Activated T-helper 2 cell treated with anti-CD3 and anti-CD28 coated beads, Interferon-gamma antibody, Interleukin-2, Interleukin-4, amounts not matched to agents 10 μg/mL and 5 μg/mL and 100 μg/mL, durations not matched to agents 14 hours and 24 hours and 36 hours (primary cell): ENCODE data around the gene GFAP. TPM values are rescaled to one million over a fixed set of nuclear protein-coding genes. Genes with fewer than 3 reads are reported as not detected.

Experiments
- DNase-seq: peaks from one replicate; pipeline ENCODE4 v3.0.0; 2021; ENCODE audit warnings: low spot score
- H3K27ac Mint-ChIP-seq: one replicate; pipeline ENCODE4 v1.8.0; 2021; ENCODE audit warnings: mixed read lengths
- H3K27me3 Mint-ChIP-seq: one replicate; pipeline ENCODE4 v1.8.0; 2021; ENCODE audit warnings: low read depth, mixed read lengths
- H3K36me3 Mint-ChIP-seq: one replicate; pipeline ENCODE4 v1.8.0; 2021; ENCODE audit warnings: low read depth, mixed read lengths
- H3K4me1 Mint-ChIP-seq: one replicate; pipeline ENCODE4 v1.8.0; 2021; ENCODE audit warnings: low read depth, mixed read lengths
- H3K4me3 Mint-ChIP-seq: one replicate; pipeline ENCODE4 v1.8.0; 2021; ENCODE audit warnings: low read depth, mild to moderate bottlenecking, moderate library complexity, mixed read lengths
- H3K9me3 Mint-ChIP-seq: one replicate; pipeline ENCODE4 v1.8.0; 2021; ENCODE audit warnings: mixed read lengths
- intact Hi-C: fragments of 100-400 bp; cut with micrococcal nuclease; formaldehyde crosslinking; loops from one replicate; pipeline ENCODE4 v1.15.1; 2023
- total RNA-seq: library from RNA; stranded (reverse); gene quantifications from 2 replicates; pipeline ENCODE4 v1.2.3, GENCODE V29; 2022

Gene GFAP
- total RNA-seq, 1 donor from 2014 or later = 0.34 TPM

DNA sequence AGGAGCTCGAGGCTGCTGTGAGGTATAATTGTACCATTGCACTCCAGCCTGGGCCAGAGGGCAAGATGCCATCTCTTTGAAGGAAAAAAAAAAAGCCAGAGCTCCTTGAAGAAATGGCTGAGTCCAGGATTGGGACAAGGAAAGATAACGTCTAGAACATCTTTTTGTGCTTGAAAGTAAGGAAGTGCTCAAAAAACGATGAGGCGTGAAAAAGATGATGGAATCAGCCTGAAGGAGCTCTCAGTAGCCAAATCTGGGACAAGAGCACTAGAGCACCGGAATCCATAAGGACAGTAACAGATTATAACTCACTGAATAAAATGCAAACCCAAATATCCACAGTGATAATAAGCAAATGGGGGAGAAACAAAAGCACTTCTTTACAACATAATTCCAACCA, 38.2 kb downstream of the GFAP start:
- H3K36me3 Mint-ChIP-seq = peaks cover 69% of the 10 kb centered on the region
- no peak overlapping the region for H3K4me3 Mint-ChIP-seq
- H3K27me3 Mint-ChIP-seq = no peaks in the 10 kb centered on the region
- intact Hi-C loops = no loop called here
- H3K27ac Mint-ChIP-seq = no peak overlapping the region
- no peaks in the 10 kb centered on the region for H3K4me1 Mint-ChIP-seq
- no peaks in the 10 kb centered on the region for H3K9me3 Mint-ChIP-seq
- no peak for DNase-seq

DNA sequence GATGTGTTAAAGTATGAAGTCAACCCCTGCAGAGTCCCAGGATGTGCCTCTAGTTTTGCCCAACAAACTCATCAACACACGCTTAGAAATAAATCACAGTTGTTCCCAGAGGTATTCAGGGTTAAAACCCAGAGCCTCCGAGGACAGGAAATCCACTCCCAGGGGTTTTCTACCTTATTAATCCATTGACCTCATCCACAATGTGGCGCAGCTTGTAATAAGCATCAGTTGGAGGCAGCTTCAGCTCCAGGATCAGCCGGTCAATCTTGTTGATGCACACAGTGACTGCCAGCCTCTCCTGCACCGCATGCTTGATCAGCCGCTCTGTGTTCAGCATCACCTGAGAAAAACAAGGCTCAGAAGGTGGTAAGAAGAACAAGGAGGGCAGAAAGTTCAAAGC, 39.5 kb downstream of the GFAP start:
- Mint-ChIP-seq H3K4me3 (no peak overlapping the region), H3K36me3 (peaks cover 66% of the 10 kb centered on the region), H3K9me3 (no peaks in the 10 kb centered on the region), H3K4me1 (no peaks in the 10 kb centered on the region), H3K27ac (no peak overlapping the region), H3K27me3 (no peaks in the 10 kb centered on the region)
- DNase-seq = no peak
- intact Hi-C loops = no loop called here

DNA sequence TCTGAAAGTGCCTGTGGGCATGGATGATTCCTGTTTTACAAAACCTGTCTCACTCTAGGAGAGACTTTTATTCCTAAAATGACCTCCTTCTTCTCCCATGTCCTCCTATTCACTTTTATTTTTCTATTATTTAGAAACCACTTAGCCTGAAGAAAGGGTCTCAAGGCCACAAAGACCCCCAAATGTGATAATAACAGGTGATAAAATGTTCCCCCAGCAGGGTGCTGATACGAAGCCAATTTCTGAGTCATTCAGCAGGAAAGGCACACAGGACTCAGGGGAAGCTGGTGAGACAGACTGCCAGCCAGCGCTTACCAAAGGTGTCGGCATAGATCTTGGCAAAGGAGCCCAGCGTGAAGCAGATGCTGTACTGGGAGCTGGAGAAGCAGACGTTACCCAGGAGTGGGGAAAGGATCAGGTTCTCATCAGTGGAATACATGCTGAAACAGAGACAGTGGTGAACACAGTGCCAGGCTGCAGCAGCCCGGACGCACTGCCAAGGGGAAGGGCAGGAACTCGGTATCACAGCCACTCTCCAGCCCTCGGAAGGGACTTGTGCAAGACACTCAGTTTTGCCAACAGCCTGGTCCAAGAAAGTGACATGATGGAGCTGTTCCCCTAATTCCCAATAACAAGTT, 43.0 kb downstream of the GFAP start:
- Mint-ChIP-seq H3K4me3 (no peak overlapping the region), H3K27me3 (no peaks in the 10 kb centered on the region), H3K36me3 (peaks cover 65% of the 10 kb centered on the region), H3K27ac (no peak overlapping the region), H3K9me3 (no peaks in the 10 kb centered on the region), H3K4me1 (no peaks in the 10 kb centered on the region)
- no peak for DNase-seq
- intact Hi-C loops = no loop called here

DNA sequence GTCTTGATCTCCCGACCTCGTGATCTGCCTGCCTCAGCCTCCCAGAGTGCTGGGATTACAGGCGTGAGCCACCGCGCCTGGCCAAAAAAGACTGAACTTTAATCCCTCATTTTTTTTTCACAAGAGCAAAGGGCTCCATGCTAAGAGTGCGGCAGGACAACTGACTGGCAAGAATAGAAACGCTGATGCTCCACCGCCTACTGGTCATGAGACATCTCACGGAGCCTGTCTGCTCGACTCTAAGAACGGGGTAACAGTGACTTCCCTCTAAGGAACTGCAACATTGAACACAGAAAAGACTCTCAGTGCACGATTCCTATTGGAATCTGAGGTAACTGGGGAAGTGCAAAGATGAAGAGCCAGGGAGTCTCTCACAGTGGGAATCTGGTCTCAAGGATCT, 43.7 kb downstream of the GFAP start:
- H3K4me1 Mint-ChIP-seq = no peaks in the 10 kb centered on the region
- peaks cover 64% of the 10 kb centered on the region for H3K36me3 Mint-ChIP-seq
- DNase-seq = no peak
- intact Hi-C loops = no loop called here
- no peaks in the 10 kb centered on the region for H3K27me3 Mint-ChIP-seq
- H3K27ac Mint-ChIP-seq = no peak overlapping the region
- no peaks in the 10 kb centered on the region for H3K9me3 Mint-ChIP-seq
- H3K4me3 Mint-ChIP-seq = no peak overlapping the region

DNA sequence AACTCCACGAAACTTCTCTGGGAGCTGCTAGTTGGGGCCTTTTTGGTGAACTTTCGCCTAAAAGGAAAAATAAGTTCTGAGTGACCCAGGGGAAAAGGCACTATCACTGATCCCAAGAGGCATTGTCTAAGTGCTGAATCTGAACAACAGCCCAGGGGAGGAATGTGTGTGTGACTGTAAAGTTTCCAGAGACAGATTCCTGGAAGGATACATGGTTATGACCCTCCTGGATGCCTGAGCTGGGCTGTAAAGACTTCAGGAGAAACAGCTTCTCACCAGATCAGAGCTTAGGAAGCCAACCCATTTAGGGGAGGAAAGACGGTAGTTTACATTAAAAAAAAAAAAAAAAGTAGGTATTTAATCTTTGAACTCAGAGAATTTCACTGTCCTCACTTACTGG, 47.5 kb downstream of the GFAP start:
- no peaks in the 10 kb centered on the region for H3K27me3 Mint-ChIP-seq
- H3K36me3 Mint-ChIP-seq = peaks cover 77% of the 10 kb centered on the region
- H3K4me3 Mint-ChIP-seq = no peak overlapping the region
- H3K4me1 Mint-ChIP-seq = no peaks in the 10 kb centered on the region
- intact Hi-C loops = no loop called here
- no peaks in the 10 kb centered on the region for H3K9me3 Mint-ChIP-seq
- no peak overlapping the region for H3K27ac Mint-ChIP-seq
- no peak for DNase-seq

DNA sequence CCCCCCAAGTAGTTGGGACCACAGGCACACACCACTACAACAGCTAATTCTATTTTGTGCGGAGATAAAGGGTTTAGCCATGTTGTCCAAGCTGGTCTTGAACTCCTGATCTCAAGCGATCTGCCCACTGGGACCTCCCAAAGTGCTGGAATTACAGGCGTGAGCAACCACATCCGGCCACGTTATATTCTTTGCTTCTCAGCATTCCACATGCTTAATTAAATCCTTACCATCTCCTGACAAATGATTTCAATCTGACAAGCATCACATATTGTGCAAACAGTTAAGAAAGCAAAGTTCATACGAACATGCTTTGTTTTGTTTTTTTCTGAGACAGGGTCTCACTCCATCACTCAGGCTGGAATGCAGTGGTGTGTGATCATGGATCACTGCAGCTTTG, 49.4 kb downstream of the GFAP start:
- H3K27ac Mint-ChIP-seq = no peak overlapping the region
- H3K36me3 Mint-ChIP-seq = peaks cover 74% of the 10 kb centered on the region

DNA sequence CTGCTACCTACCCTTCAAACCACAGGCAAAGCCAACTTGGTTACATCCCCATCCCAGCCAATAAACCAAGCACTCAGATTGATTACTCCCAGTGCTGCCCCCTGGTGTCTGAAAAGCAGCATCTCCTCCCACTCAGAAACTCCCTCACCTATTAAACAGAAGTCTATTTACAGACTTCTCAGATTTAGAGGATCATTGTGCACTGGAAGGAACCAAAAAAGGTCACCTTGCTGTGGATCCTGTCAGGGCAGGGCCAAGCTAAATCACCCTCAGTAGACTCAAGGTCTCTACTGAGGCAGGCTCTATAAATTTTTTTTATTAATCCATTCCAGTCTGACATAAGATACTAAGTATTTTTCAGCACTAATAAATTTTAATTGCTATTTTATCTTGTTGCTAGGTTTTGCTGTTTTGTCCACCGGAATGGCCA, 50.1 kb downstream of the GFAP start:
- H3K27me3 Mint-ChIP-seq = no peaks in the 10 kb centered on the region
- no peak overlapping the region for H3K4me3 Mint-ChIP-seq
- H3K36me3 Mint-ChIP-seq = peaks cover 75% of the 10 kb centered on the region
- no peak overlapping the region for H3K27ac Mint-ChIP-seq
- no peaks in the 10 kb centered on the region for H3K4me1 Mint-ChIP-seq
- no peaks in the 10 kb centered on the region for H3K9me3 Mint-ChIP-seq
- intact Hi-C loops = loop anchor here (1.0 kb wide), 2 partner anchors 86 to 90 kb away; no protein-coding TSS in a partner anchor
- DNase-seq = peak; percentile 49

More for the DNA sequence above, 49.4 kb downstream of the GFAP start:
- H3K9me3 Mint-ChIP-seq = no peaks in the 10 kb centered on the region
- intact Hi-C loops = loop anchor here (1.0 kb wide), 2 partner anchors 87 to 91 kb away; no protein-coding TSS in a partner anchor
- no peaks in the 10 kb centered on the region for H3K27me3 Mint-ChIP-seq
- no peak for DNase-seq
- H3K4me3 Mint-ChIP-seq = no peak overlapping the region
- no peaks in the 10 kb centered on the region for H3K4me1 Mint-ChIP-seq

DNA sequence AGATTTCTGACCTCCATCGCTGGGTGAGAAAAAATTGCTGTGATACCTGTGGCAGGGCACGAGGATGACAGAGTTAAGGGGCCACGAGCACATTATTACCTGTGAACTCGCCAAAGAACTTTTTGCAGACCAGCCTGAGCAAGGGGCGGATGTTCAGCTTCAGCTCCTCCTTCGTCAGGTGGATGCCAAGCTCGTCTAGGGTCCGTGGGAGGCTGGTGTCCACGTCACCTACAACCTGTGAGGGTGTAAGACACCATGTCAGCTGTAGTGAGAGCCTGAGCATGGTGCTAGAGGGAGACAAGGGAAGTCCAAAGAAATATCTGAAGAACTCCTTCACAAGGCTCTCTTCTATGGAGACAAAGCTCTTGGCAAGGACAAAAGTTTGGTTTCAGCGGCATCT, 50.5 kb downstream of the GFAP start:
- H3K9me3 Mint-ChIP-seq = no peaks in the 10 kb centered on the region
- no peak overlapping the region for H3K27ac Mint-ChIP-seq
- no peak for DNase-seq
- intact Hi-C loops = loop anchor here (1.0 kb wide), 2 partner anchors 86 to 90 kb away; no protein-coding TSS in a partner anchor
- no peaks in the 10 kb centered on the region for H3K27me3 Mint-ChIP-seq
- no peaks in the 10 kb centered on the region for H3K4me1 Mint-ChIP-seq
- peaks cover 76% of the 10 kb centered on the region for H3K36me3 Mint-ChIP-seq
- H3K4me3 Mint-ChIP-seq = no peak overlapping the region

DNA sequence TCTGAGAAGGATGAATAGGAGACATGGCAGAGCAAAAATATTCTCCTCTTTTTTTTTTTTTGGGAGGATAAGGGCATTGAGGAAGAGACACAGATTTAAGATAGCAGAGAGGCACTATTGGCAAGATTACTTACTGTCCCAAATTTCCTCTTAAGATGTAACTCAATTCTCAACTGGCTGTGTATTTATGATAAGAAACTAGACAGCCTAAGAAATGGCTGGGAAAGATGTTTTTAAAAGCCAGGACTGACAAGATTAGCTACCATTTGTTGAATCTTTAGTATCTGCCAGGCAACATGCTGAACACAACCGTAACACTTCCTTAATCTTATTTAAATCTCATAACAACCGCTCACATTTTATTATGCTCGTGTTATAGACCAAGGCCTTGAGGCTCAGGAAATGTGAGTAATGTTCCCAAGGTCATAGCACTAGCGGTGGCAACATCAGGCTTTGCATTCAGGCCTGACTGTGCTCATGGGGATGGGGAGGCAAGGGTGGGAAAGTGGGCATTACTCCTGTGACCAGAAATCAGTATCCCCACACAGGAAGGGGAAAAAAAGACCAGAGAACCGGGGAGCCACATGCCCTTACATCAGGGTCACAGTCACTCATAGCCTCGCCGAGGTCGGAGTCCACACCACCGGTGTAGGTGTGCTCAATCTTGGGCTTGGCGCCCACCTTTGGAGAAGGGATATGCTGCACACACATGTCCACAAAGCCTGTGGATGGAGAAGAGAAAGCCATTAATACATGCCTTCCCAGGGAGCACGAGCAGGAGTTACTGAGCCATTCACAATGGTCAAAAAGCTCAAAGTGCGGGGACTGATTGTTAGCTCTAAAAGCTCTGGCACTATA, 52.0 kb downstream of the GFAP start:
- intact Hi-C loops = no loop called here

DNA sequence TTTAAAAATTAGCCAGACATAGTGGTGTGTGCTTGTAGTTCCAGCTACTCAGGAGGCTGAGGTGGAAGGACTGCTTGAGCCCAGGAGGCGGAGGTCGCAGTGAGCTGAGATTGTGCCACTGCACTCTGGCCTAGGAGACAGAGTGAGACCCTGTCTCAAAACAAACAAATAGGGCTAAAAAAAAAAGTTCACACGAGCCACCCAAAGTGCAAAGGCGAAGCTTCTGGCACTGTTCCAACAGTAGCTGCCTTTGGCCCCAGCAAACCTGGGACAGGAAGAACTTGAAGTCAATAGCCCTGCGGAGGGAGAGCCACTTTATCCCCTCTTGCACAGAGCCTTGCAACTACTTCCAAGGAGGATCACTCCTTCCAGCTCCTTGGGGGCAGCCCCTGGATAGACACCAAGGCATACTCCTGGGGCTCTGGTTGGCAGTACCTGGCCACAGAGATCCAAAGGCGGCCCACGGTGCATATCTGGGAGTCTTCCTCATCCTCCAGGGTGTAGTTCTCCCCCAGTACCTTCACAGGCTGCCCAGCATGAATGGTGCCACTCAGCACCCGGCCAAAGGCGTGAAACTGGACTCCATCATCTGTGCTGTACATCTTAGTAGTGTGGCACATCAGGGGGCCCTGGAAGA, 52.9 kb downstream of the GFAP start:
- H3K4me3 Mint-ChIP-seq = no peak overlapping the region
- no peak for DNase-seq
- H3K4me1 Mint-ChIP-seq = no peaks in the 10 kb centered on the region
- no peak overlapping the region for H3K27ac Mint-ChIP-seq
- H3K36me3 Mint-ChIP-seq = peaks cover 72% of the 10 kb centered on the region
- no peaks in the 10 kb centered on the region for H3K27me3 Mint-ChIP-seq
- intact Hi-C loops = no loop called here
- no peaks in the 10 kb centered on the region for H3K9me3 Mint-ChIP-seq

More for the DNA sequence above, 52.0 kb downstream of the GFAP start:
- Mint-ChIP-seq H3K9me3 (no peaks in the 10 kb centered on the region), H3K4me1 (no peaks in the 10 kb centered on the region), H3K36me3 (peaks cover 77% of the 10 kb centered on the region), H3K27me3 (no peaks in the 10 kb centered on the region), H3K27ac (no peak overlapping the region), H3K4me3 (no peak overlapping the region)
- no peak for DNase-seq

DNA sequence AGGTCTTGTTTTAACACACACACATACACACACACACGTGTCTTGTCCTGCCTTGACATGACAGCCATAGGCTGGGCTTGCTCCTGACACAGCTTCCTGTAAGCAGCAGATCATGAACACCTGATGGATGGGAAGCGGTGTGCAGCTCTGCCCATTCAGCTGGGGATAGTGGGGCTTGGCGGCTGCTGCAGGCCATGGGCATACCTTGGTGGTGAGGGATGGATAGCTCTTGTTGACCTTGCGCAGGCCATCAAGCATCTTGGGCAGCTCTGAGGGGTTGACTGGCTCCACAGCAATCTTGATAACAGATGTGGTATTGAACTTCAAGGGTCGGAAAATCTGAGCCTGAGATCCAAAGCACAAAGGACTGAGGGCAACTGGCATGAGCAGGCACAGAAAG, 55.6 kb downstream of the GFAP start:
- Mint-ChIP-seq H3K36me3 (peaks cover 74% of the 10 kb centered on the region), H3K9me3 (no peaks in the 10 kb centered on the region), H3K4me3 (no peak overlapping the region), H3K4me1 (no peaks in the 10 kb centered on the region), H3K27me3 (no peaks in the 10 kb centered on the region), H3K27ac (no peak overlapping the region)
- intact Hi-C loops = no loop called here
- no peak for DNase-seq

DNA sequence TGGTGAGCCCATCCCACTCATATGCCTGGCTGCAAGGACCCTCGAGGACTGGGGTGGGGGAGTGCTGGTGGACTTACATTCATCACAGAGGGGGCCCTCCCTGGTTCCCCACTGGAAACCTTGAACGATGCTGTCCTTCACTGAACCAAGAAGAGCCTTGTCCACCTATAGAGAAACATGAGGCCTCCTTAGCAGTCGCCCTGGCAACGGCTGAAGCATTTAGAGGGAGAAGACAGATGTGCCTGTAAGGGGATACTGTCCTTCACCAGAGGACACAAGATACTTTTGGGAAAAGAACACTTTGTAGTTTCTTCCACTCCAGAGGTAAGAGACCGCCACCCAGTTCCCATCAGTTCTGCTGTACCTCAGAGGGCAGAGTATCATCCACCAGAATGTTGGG, 61.1 kb downstream of the GFAP start:
- Mint-ChIP-seq H3K4me1 (no peaks in the 10 kb centered on the region), H3K9me3 (no peaks in the 10 kb centered on the region), H3K27ac (no peak overlapping the region), H3K27me3 (no peaks in the 10 kb centered on the region), H3K36me3 (peaks cover 77% of the 10 kb centered on the region), H3K4me3 (no peak overlapping the region)
- DNase-seq = no peak
- intact Hi-C loops = no loop called here
